HG02852 (cell line): Measurements from ENCODE around the gene BEND5.
A peak's percentile ranks its signal among the peaks of the same experiment; 100 is the strongest.

Experiments used
- ATAC-seq: cut with Tn5 transposase; IDR thresholded peaks from one replicate; pipeline ENCODE4 v1.9.1; 2021; ENCODE audit warnings: mild to moderate bottlenecking, moderate library complexity; ENCODE audit not compliant: unreplicated experiment

BEND5 gene, protein sequence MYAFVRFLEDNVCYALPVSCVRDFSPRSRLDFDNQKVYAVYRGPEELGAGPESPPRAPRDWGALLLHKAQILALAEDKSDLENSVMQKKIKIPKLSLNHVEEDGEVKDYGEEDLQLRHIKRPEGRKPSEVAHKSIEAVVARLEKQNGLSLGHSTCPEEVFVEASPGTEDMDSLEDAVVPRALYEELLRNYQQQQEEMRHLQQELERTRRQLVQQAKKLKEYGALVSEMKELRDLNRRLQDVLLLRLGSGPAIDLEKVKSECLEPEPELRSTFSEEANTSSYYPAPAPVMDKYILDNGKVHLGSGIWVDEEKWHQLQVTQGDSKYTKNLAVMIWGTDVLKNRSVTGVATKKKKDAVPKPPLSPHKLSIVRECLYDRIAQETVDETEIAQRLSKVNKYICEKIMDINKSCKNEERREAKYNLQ

GRCh38 chr1:48776393-48777218 lies at the start of gene BEND5:
TSS of gene BEND5 (minus strand) at chr1:48776891. CDS start at chr1:48776831, 60 bp downstream.
- peak; percentile 45 for ATAC-seq

DNA sequence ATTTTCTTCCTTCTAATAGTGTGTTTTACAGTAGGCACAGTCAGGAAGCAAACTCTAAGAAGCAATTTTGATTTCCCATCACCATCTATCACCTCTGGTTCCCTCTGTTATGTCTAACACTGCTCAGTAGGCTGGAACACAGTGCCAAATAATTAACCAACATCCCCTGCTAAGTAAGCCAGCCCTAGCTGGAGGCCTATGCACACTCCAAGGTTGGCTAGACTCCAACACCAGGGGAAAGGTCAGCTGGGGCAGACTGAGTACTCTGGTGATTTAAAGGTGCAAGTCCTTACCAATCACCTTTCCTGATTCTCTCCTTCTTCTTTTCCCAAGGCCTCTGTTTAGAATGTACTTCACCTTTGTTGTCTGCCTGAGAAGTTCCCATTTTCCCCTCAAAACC lies 46.5 kb upstream of the BEND5 start:
- ATAC-seq: no peak

DNA sequence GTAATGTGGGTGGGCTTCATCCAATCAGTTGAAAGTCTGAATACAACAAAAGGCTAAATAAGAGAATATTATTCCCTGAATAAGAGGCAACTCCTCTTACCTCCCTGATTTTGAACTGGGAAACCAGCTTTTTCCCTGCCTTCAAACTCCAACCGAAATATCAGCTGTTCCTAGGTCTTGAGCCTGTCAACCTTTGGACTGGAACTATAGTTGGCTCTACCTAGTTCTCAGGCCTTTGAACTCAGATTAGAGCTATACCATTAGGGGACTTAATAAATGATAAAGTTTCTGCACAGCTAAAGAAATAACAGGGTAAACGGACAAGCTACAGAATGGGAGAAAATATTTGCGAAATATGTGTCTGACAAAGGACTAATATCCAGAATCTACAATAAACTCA lies 43.8 kb upstream of the BEND5 start:
- ATAC-seq: no peak

DNA sequence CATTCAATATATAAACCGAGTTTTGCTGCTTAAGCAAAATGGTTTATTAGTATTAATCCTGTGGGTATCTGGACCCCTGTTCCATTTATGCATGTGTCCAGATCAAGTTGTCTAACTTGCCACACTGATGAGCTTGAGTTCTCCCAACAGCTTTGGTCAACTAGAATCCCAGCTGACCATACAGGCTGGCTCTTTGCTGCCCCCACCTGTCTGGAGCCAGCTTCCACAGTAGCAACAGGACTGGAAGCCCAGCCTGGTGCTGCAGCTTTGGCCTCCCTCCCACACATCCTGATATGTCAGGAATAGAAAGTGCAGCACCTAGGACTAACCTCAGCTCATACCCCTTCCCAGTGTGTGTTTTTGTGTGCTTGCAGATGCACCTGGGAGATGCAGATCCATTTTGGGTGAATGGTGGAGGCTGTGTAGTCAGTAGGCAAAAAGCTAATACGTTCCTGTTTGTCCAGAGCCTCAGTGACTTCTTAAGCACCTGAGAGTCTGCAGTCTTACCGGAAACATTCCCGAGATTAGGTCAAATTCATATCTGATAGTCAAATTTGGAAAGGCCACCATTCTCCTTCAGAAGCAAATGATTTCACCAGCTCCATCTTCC lies 40.9 kb upstream of the BEND5 start:
- peak; percentile 75 for ATAC-seq

GRCh38 chr1:48810740-48811139 lies 34.0 kb upstream of the BEND5 start:
- ATAC-seq: no peak

- no peak for ATAC-seq
These were observed 31.8 kb upstream of the BEND5 start for GRCh38 chr1:48808496-48808895.

DNA sequence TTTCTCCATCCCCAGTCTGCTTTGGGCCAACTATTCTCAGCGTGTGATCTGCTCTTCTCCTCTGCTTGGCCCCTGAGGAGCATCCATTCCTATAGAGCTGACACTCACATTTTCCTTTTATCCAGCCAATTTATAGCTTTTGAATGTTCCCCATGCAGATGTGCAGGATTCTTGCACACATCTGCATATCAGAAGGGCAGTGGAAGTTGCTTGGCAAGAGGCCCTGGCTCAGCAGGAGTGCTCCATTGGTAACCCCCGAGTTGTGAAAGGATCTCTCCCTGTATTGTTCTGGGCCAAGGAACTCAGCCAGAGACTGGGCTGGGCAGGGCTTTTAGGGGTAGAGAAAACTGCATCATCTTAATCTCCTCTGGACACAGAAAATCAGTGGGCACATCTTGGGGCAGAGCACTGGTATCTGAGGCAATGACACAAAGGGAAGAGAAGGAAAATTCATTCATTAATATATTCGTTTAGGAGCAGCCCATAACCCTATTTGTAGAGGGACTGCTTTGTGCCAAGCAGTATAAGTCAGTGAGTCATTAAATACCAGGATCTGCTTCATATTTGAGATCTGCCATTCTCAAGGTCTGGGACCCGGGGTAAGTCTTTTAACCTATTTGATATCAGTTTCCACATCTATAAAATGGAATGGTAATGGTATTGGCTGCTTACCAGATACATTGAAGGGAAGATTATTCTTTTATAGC lies 31.0 kb upstream of the BEND5 start:
- ATAC-seq: no peak

DNA sequence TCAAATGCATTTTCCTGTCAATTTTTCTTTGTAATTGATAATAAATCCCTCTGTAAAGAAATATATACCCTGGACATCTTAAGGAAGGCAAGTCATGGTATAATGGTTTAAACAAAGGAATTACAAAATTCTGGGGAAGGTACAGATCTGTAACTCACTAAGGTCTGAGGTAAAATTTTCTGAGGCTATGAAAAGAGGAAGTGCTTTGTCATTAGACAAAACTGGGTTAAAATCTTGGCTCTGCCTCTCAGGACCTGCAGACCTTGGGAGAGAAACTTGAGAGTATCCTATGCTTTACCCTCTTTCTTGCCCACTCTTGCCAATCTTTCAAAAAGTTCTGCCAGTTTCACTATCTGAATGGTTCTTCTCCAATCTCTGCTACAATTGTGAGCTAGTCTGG lies 26.8 kb upstream of the BEND5 start:
- no peak for ATAC-seq

DNA sequence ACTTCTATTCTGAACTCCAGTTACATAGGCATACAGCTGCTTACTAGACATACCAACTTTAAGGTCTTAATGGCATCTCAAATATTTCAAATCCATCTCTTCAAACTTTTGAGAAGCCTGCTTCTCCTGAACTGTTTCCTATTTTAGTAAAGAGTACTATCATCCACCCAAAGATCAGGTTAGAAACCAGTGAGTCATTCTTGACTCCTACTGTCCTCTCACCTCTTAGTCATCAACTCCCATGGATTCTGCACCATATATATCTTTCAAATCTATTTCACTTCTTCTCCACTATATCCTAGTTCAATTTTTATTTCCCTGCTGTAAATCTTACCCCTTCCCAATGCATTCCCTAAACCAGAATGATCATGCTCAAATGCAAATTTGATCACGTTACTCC lies 18.1 kb upstream of the BEND5 start:
- ATAC-seq: no peak

GRCh38 chr1:48793863-48794262 lies 17.2 kb upstream of the BEND5 start:
- peak; percentile 78 for ATAC-seq

DNA sequence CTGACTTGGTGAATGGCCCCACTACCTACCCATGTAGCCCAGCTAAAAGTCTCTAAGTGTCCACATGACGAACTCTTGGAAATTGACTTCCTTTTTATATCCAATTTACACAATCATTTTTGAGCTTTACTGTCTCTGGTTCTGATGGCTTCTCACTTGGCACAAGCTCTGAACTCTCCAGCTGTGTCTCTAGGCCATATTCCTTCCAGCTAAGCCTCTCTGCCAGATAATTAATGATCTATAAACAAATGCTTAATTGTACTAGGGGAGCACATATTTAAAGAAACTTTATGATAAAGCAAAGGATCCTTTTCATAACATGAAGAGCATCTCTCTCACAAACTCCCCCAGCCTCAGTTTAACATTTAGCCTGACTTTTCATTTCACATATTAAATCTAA lies 16.3 kb upstream of the BEND5 start:
- ATAC-seq: no peak

DNA sequence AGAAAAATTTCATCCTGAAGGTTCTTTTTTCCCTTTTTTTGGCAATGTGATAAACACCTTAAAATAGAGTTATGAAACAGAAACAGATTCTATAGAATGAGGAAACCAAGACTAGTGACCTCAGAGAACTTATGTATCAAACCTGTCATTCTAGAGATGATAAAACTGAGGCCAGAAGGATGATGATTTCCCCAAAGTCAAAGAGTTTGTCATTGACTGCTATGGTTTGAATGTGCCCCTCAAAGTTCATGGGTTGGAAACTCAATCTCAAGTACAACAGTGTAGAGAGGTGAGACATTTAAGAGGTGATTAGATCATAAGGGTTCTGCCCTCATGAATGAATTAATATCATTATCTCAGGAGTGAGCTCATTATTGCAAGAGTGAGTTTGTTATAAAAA lies 13.7 kb upstream of the BEND5 start:
- ATAC-seq: peak; percentile 41

DNA sequence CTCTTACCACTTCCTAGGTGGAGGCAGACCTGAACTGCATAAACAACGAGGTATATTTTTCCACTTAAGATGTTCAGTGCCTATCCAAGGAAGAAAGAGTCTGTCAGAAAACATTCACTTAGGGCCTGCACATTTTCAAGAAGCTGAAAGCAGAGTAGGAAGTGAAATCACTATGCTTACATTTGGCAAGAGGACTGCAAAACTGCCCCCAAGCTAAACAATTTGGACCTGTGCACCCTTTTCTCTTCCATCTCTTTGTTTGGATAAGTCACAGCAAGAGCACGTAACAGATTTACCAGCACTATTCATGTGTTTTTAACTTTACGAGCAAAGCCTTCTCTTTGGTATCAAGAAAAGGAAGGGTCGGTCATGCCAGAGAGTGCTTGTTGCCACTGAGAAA lies 13.2 kb upstream of the BEND5 start:
- ATAC-seq: peak; percentile 13

GRCh38 chr1:48785869-48786268 lies 9.2 kb upstream of the BEND5 start:
- ATAC-seq: peak; percentile 42

- no peak for ATAC-seq
These were observed 7.6 kb upstream of the BEND5 start for GRCh38 chr1:48784301-48784700.

DNA sequence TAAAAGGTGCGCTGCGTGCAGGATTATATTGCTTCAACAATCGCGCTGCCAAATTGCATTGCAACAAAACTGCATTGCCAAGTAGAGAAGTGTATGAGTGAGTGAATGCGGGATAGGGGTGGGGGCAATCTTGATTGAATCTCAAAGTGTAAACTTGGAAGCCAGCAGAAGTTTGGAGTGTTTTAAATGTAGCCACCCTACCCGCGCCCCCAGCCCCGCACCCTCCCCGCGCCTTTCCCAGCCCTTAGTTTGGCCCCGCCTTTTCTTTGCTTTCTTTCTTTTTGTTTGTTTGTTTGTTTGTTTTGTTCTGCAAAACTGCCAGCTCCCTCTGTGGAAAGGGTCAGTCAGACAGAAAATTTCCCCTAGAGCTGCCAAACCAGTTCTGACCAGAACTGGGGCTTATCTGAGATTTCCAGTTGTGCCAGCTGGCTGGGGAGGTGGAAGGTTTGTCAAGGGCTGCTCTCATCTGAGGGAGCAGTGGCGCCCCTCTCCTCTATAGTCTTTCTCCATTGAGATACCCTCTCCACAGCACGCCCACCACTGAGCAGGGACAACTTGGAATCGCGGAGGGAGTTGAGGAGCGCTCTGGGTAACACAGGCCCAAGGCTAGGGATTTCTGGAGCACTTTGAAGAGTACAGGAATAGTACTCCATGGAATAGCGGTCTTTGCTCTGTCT lies 666 bp upstream of the BEND5 start:
- ATAC-seq: no peak

DNA sequence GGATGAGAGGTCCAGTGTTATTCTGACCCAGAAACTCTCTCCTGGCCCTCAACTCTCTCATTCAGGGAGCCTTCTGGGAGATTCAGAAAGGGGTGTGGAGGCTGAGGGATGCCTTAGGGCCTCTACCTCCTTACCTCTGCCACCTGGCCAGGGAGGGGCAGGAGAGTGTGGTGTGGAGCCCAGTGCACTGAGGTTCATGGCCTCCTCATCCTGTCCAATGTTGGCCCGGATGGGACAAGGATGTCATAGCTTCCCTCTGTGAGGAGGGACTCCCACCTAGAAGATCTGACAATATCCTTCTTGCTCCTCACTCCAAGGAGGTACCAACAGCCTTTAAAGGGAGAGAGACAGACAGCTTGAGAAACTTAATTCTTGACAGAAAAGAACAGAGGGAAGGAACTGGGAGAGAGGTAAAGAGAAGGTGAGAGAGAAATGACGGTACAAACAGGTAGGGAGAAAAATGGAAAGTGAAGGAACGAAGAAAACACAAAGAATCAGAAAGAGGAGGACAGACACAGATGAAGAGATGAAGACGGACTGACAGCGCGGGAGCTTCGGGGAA lies 779 bp downstream of the BEND5 start:
- ATAC-seq: no peak

GRCh38 chr1:48773133-48773532 lies 3.6 kb downstream of the BEND5 start:
- no peak for ATAC-seq

GRCh38 chr1:48772211-48772610 lies 4.5 kb downstream of the BEND5 start:
- ATAC-seq: no peak

DNA sequence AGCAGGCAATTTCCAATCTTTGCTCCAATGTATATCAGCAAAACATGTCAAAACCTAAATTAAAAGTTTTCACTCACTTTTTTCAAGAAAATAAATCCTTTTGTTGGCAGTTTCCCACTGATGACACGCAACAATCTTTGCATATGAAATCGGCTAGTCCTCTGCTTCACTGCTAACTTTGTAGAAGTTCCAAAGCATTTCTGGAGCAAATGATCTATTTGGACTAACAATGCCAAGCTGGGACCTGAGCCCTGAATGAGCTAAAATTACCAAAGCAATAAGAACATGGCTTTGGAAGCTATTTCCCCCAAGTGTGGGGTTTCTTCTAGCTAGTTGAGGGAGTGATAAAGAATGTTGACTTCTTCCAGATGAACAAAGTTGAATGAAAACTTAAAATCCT lies 5.1 kb downstream of the BEND5 start:
- ATAC-seq: no peak
